KBM-7 (cell line): Measurements from ENCODE around the gene CPA3.

Experiments used
- DNase-seq: peaks from one replicate; pipeline ENCODE4 v3.0.0-alpha.2; 2015
- in situ Hi-C: fragments of 300-500 bp; cut with MboI; formaldehyde crosslinking; loops from 2 replicates; pipeline ENCODE4 v1.14.3; 2020; ENCODE audit warnings: low sequenced_read_pairs, low pct_unique_long_range_greater_than_20kb, mixed read lengths

Gene CPA3, protein sequence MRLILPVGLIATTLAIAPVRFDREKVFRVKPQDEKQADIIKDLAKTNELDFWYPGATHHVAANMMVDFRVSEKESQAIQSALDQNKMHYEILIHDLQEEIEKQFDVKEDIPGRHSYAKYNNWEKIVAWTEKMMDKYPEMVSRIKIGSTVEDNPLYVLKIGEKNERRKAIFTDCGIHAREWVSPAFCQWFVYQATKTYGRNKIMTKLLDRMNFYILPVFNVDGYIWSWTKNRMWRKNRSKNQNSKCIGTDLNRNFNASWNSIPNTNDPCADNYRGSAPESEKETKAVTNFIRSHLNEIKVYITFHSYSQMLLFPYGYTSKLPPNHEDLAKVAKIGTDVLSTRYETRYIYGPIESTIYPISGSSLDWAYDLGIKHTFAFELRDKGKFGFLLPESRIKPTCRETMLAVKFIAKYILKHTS

DNA sequence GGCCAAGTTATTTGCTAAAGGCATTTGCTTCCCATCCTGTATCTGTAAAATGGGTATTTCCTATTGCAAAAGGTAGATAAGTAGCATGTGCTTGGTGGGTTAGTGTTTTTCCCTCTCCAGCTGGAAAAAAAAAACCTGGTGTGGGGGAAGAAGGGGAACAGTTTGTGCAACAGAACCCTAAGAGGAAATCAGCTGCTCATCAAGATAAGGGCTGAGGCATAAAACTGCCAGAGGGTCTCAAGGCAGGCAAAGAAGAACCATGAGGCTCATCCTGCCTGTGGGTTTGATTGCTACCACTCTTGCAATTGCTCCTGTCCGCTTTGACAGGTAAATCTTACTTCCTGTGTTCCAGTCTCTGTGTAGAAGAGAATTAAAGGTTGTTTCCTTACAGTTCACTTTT, at the start of gene CPA3:
Gene CPA3, plus strand, starts transcription at position 248 of the 400 bp plus-strand sequence. Its CDS starts 12 bp downstream, at position 260.
- DNase-seq: peak; percentile 47
- in situ Hi-C loops: no loop called here

DNA sequence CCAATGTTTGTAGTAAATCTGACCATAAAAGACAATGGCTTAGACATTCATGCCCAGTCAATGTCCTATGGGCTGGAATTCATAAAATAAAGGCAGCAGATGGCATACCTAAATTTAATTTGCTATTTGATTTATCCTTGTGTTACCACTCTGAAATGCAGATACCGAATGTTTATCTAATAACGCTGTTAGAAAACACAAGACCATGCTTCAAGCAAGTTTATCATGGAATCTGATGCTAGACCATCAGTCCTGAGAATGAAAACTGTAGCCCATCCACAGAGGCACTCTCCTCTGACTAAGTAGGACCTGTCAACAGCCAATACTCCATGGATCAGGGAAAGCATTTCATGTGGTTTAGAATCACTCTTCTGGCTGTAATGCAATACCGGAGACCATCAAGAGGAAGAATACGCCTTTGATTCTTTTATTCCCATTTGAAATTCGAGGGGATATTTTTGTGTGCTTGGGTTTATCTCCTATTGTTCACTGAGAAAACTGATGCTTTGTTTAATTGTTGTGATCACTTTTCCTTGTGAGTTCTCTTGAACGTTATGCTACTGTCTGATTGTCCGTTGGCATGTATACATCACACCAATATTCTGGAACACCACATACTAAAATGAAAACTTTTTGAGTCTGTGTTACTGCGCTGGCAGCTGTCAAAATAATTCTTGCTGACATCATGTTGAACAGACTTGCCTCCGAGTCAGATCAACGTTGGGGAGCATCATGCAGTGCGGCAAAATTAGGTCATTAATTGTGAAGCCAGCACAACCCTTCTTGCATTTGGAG, 49.6 kb upstream of the CPA3 start:
- DNase-seq: no peak
- in situ Hi-C loops: no loop called here

DNA sequence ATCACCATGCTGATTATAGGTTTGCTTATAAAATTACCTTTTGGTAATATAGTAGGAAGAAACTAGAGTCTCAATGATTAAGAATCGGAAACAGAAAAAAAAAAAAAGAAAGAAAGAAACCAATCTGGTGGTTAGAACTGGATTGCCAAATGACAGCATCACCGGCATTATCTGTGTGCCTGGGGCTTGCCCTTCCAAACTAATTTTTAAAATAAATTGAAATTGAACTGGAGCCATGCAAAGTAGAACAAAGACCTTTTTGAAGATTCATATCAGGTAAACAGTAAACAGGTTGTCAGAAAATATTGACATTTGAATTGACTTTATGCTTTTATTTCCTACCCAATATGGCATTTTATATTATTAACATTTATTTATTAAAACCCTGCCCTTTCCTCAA, 48.7 kb upstream of the CPA3 start:
- DNase-seq: no peak
- in situ Hi-C loops: no loop called here

DNA sequence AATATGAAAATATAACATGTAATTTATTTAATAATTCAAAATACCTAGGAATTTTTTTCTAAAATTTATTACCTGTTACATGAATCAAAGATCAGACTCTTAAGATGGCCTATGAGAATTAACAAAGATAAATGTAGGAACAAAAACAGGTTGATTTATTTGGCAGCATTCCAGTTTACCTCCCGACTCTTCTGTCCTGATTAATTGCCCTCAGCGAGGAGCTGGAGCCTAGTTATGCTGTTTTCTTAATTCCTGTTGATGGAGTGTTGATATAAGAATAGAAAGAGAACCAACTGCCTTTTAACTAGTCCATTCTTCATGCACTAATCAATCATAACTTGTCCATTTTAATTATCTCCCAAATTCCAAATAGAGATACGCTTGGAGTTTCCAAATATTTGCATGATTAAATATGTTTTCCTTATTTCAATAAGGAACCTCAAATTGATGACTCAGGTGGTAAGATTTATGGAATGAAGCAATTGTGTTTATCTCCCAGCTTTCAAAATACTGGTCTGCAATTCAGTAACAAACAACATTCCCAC, 48.0 kb upstream of the CPA3 start:
- in situ Hi-C loops: no loop called here
- no peak for DNase-seq

DNA sequence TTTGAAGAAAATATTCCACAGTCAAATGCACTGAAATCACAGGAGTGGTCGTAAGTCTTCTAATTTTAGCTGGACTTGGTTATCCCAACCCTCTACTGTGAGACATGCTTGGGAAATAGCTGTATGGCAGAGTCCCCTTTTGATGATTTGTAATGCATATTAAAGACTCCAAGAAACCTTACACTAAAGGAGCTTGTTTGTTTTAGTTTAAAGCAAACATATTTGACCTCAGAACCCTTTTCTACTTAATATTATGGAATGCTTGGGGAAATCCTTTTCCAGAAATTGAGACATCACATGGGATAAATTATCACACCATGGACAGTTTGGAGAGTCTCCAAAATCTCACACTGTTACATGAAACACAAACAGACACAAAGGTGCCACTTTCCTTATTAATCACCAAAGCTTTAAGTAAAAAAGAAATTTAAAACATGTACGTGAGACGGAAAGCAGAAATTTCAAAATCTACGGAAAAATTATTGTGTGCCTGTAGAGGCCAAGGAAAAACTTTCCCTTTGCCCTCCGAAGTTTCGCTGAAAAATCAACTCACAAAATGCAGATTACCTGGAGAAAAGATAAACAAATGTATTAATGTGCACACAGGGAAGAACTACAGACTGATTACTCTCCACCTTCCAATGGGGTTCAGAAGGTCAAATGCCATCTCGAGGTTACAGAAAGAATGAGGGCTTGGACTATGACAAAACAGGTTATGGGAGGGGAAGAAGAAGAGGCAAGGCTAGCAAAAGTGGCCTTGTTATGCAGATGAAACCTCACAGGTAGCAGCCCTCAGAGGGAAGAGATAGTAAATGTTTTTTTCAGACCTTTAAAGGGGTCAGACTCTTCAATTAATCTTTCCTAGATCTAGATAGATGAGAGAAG, 44.5 kb upstream of the CPA3 start:
- DNase-seq: no peak
- in situ Hi-C loops: no loop called here

DNA sequence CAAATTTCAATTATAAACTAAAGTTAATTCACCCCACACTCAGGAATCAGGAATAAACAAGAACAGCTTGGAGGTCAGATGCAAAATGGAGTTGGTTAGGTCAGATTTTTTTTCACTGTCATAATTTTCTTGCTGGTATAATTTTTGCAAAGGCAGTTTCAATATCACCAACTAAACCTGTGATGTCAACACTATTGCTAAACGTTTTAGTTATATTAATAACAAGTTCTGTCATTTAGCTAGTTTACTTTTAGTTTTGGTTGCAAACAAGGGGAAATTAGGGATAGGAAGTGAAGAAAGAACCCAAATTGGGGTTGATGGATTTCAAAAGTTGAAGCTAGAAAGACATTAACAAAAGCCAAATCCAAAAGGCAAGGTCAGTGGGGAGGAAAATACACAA, 42.1 kb upstream of the CPA3 start:
- in situ Hi-C loops: no loop called here
- no peak for DNase-seq

DNA sequence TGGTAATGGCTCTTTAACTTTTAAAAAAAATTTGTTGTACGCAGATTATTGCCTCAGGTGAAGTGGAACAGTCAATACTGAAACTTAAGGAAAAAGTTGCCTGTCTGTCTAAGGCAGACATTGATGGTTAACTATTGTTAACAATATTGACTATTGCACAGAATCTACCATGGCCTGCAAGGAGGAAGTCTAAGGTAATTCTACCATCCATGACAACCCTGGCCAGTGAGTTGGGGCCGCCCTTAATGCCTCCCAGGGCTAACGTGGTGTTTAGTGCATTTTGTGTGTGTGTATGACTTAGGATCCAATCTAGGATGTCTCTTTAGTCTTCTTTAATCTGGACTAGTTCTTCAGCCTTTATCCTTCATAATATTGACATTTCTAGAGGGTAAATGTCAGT, 39.6 kb upstream of the CPA3 start:
- in situ Hi-C loops: no loop called here
- DNase-seq: no peak

DNA sequence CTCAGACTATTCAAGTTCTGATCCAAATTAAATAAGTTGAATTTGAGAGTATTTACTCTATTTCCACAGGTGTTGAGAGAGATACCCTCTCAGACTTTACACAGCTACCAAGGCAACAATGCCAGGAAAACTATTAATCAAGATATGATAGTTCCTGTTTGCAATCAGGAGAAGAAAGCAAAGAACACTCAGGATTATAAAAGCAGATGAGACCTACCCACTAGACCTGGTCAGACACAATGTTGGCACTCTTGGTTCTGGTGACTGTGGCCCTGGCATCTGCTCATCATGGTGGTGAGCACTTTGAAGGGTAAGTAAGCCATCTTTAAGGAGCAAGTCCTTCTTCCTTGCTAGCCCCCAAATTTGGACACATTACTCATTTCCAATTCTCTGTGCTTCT, 37.5 kb upstream of the CPA3 start, which contains the start of gene CPB1:
Gene CPB1, plus strand, starts transcription at position 227 of the 400 bp plus-strand sequence. Its CDS starts 13 bp downstream, at position 240.
- no peak for DNase-seq
- in situ Hi-C loops: no loop called here

DNA sequence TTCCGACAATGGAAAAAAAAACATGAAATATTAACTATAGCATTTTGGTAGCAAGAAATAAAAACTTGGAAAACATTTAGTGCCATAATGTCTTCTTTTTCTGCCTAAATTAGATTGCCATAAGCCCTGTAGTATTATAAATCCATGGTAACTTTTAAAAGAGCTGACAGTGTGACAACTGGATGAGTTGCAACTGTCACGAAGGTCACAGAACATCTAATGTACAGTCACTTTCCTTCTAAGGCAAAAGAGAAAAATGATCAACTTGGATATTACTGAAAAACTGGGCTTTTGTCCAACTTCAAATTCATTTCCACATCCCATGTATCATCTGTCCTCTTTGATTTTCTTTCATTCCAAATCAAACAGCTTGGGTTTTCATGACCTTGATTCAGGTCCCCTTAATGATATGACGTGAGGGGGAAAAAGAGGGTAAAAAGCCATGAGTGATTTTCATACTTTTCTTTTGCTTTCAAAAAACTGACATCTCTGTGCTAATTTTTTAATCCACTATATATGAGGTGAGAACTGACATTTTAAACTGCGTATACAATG, 36.9 kb upstream of the CPA3 start:
- in situ Hi-C loops: no loop called here

DNA sequence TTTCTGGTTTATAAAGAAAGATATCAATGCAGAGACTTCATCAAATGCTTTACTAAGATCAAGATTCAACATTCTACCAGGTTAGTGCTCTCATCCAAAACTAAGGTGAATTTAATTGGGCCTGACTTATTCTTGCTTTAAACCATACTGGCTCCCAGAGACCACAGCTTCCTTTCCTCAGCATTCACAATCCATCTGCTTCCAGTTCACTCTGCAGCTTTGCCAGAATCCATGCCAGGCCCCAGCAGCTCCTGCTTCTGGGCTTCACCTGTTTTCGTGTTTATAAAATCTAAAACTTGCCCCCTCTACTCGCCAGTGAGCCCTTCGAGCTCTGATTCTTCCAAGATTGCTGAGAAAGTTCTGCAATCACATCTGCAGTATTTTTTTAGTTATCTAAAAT, 35.2 kb upstream of the CPA3 start:
- in situ Hi-C loops: no loop called here
- no peak for DNase-seq

More for the DNA sequence above, 36.9 kb upstream of the CPA3 start:
- no peak for DNase-seq

DNA sequence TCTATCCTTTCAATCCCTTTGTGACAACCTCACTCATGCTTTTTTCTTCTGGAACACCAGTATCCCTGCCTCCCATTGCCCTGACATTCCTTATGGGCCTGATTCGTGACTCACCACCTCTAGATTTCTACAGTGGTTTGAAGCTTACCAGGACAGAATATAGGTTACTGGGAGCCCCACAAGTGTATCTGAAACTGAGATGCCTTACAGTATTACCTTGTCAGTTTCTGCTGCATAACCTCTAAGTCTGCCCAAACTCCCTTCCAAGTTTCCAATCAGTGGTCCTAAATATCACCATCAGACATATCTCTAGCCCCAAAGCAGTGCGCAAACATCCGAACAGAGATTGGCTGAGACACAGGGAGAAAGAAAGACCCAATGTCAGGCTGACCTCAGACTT, 31.9 kb upstream of the CPA3 start:
- in situ Hi-C loops: no loop called here
- DNase-seq: no peak

DNA sequence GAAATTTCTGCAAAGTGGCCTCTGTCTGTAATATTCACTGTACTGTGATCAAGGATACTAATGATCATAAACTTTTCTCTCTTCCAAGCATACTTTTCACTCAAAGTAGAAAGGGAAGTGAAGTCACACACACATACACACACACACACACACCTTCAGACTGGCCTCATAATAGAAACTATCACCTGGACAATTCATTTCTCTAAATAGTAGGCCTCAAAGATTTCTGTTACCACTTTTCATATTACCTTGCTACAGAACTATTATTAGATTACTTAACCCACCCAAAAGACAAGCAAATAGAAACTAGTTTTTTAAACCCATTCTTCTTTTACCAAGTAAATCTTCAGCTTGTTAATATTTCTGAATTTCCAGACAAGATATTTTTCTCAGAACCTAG, 25.3 kb upstream of the CPA3 start:
- no peak for DNase-seq
- in situ Hi-C loops: no loop called here

DNA sequence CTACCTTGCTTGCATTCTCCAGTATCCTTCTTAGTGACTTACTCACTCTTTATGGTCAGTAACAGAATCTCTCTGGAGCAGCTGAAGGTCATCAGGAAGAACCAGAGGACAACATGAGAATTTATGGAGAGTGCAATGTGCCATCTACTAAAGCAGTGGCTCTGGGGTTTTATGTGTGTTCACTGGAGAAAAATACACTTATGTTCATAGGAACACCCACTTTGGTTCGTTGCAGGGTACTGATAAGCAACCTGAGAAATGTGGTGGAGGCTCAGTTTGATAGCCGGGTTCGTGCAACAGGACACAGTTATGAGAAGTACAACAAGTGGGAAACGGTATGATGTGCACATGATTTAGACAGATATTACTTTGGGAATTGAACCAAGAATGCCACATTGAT, 24.6 kb upstream of the CPA3 start:
- DNase-seq: no peak
- in situ Hi-C loops: no loop called here

DNA sequence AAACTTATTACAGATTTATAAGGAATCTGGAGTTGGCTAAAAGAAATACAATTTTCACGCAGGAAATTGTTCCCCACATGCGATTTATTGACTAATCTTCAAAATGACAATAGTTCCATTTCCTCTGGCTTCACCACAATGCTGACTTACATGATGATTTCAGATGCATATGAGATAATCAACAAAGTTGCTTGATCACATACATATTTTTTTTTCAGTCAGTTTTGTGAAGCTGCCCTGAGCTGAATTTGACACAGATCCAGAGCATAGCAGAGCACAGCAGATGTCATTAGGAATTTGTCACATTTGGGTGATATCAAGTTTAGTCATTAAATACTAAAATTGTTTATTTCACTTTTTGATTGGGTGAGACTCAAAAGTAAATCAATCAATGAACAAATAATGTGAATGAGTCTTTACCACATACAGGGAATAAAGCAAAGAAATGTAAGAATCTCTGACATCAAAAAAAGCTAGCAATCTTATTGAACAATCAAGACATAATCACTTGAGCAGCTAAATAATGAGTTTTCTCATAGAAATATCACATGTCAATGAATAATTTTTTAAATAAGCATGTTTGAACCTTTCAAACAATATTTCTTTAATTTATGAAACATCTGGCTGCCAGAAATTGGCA, 19.2 kb upstream of the CPA3 start:
- in situ Hi-C loops: no loop called here
- DNase-seq: no peak

DNA sequence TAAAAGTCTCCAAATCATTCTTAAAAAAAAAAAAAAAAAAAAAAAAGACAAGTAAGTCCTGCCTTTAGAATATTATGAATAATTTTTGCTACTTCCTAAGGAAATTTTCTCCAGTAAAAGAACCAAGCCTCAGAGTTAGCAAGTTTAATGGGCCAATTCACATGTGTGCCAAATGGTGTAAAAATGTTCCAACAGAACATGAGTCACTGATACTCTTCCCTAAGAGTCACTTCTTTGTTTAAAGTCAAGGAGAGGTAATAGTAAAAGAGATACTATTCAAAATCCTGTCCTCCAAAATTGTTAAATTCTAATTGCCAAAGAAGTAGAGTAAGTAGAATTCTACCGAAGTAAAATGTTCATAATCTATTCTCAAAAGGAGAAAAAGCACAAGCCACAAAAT, 17.7 kb upstream of the CPA3 start:
- no peak for DNase-seq
- in situ Hi-C loops: no loop called here

DNA sequence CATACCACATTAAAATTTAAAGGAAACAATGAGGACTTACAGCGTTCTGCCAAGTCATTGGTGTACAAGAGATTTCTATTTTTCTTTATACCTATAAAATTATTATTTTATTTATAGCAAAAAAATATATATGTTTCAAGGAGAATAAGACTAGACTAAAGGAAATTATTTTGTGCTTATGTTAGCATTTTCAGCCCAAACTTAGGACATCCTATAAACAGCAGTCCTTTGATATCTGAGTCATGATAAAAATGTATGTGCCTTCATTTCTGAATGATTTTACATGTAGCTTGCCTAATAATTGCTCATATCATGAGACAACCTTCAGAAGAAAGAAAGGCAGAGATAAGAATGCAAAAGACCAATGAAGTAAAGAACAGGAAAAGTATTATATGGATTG, 16.7 kb upstream of the CPA3 start:
- in situ Hi-C loops: no loop called here
- DNase-seq: no peak

DNA sequence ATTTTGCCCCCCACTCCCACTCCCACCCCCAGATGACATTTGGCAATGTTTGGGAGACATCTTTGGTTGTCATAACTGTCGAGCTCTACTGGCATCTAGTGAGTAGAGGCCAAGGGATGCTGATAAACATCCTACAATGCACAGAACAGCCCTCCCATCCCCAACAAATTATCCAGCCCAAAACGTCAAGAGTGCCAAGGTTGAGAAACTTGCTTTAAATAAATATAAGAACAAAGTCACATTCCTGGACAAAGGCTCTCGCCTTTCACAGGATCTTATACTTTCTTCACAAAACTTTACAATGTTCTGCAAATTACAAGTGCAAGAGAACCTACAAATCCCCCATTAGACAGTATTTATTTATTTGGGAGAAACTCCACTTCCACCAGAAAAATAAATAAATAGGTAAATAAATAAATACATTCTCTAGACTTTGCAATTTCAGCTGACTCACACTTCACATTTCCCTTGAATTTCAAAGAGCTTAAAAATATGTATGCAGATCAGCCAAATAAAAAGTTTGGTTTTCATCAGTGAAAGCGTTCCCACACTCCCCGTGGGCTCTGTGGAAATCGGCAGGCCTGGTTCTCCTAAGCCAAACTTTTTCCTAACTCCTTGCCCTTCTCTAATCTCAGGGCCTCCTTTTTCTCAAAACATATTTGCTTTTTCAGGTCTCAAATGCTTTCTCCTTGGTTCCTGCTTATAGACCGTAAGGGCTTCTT, 12.7 kb upstream of the CPA3 start:
- in situ Hi-C loops: no loop called here
- DNase-seq: no peak

DNA sequence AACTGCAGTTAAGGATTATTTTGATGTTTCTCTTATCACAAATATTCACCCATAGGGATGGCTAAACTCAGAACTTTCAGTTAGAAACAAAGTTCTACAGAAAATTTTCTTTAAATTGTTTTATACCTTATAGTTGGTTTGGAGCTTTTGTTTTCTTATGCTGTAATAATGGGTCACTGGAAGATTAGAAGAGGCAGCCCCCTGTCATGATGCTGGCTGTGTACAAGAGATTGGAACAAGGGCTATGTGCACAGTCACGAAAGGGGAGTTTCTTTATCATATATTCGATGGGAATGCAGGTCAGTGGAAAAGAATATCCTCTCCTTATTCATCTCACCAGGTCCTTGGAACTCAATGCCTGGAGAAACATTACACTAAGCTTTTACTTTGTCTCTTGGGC, 12.0 kb upstream of the CPA3 start:
- no peak for DNase-seq
- in situ Hi-C loops: no loop called here
